SK-N-SH treated with all-trans-retinoic acid at 6 μM for 48 hours (cell line): ENCODE results near the gene SNHG17.

Source experiments
- CSDC2 ChIP-seq: fragments of 250-450 bp; sonication (Bioruptor Pico); IDR thresholded peaks from 2 replicates; pipeline ENCODE4 v1.5.0; 2020; ENCODE audit warnings: mild to moderate bottlenecking, moderate library complexity
- RARB ChIP-seq: fragments of 250-450 bp; sonication (Bioruptor Pico); IDR thresholded peaks from 2 replicates; pipeline ENCODE4 v1.8.0; 2021; ENCODE audit warnings: mild to moderate bottlenecking, moderate library complexity
- ZNF565 ChIP-seq: fragments of 450-650 bp; formaldehyde crosslinking; conservative IDR thresholded peaks from 2 replicates; pipeline ENCODE4 v1.5.0; 2020; ENCODE audit warnings: low read depth, mild to moderate bottlenecking, moderate library complexity

- no peak for TF ChIP-seq CSDC2 (CRISPR knock-in tag)
- no peak for TF ChIP-seq ZNF565 (CRISPR knock-in tag)
- no peak for TF ChIP-seq RARB
These were observed 8.9 kb downstream of the SNHG17 start for GRCh38 chr20:38426006-38426897.
